IMR-90 (cell line): ENCODE data around the gene ST3GAL3. TPM values are rescaled to one million over a fixed set of nuclear protein-coding genes. Genes with fewer than 3 reads are reported as not detected.

Experiments used
- ATAC-seq: fragments of 200-7000 bp; cut with Tn5 transposase; 2 replicates; pipeline ENCODE4 v1.9.1; 2020; ENCODE audit warnings: low read depth, mild to moderate bottlenecking, moderate library complexity
- BruUV-seq: library from RNA; stranded (reverse); fragments of 400-500 nt; replicated peaks from 2 replicates; lab custom pipeline; 2021; lab: Mats Ljungman, UMichigan
- CTCF ChIA-PET: fragments of 300-600 bp; formaldehyde crosslinking; extraction: SDS; loops from one replicate; lab custom pipeline; 2021; ENCODE audit warnings: antibody characterized with exemption; lab: Yijun Ruan, JAX
- POLR2A ChIA-PET: fragments of 300-600 bp; sonication (Branson Sonifier 250); formaldehyde crosslinking; loops from one replicate; lab custom pipeline; 2022; ENCODE audit warnings: antibody characterized with exemption; ENCODE audit not compliant: unreplicated experiment; lab: Charles Lee
- DNase-seq: peaks from one replicate; pipeline ENCODE4 v3.0.0; 2013
- H2AFZ ChIP-seq: replicated peaks from 2 replicates; pipeline ENCODE3; 2013; ENCODE audit warnings: low read length, mild to moderate bottlenecking; ENCODE audit not compliant: poor library complexity
- H2AK5ac ChIP-seq: 2 replicates; pipeline ENCODE4 v1.6.1; 2013; ENCODE audit warnings: low read depth, low read length, inconsistent platforms
- H2AK9ac ChIP-seq: replicated peaks from 2 replicates; pipeline ENCODE3; 2013; ENCODE audit warnings: mild to moderate bottlenecking, low read depth, low read length, moderate library complexity; ENCODE audit not compliant: poor library complexity
- H2BK120ac ChIP-seq: 2 replicates; pipeline ENCODE4 v1.6.1; 2013; ENCODE audit warnings: low read depth, low read length, inconsistent platforms
- H2BK15ac ChIP-seq: 3 replicates; pipeline ENCODE4 v1.6.1; 2013; ENCODE audit warnings: low read depth, low read length, inconsistent platforms
- H2BK20ac ChIP-seq: 2 replicates; pipeline ENCODE4 v1.6.1; 2013; ENCODE audit warnings: low read depth, mild to moderate bottlenecking, inconsistent platforms, low read length, moderate library complexity
- H2BK5ac ChIP-seq: 2 replicates; pipeline ENCODE4 v1.6.1; 2013; ENCODE audit warnings: mild to moderate bottlenecking, low read depth, low read length, inconsistent platforms; ENCODE audit not compliant: poor library complexity, severe bottlenecking
- H3K14ac ChIP-seq: replicated peaks from 2 replicates; pipeline ENCODE4 v1.6.1; 2013; ENCODE audit warnings: low read depth, low read length, inconsistent platforms
- H3K18ac ChIP-seq: 2 replicates; pipeline ENCODE4 v1.6.1; 2013; ENCODE audit warnings: low read depth, low read length, control low read depth
- H3K23ac ChIP-seq: 2 replicates; pipeline ENCODE4 v1.6.1; 2013; ENCODE audit warnings: low read depth, low read length, inconsistent platforms
- H3K27ac ChIP-seq: 2 replicates; pipeline ENCODE4 v1.5.1; 2013; ENCODE audit warnings: mild to moderate bottlenecking, control low read depth, low read length; ENCODE audit not compliant: insufficient read depth
- H3K27me3 ChIP-seq: 2 replicates; pipeline ENCODE4 v1.6.1; 2013; ENCODE audit warnings: low read length; ENCODE audit not compliant: control insufficient read depth, insufficient read depth
- H3K36me3 ChIP-seq: 2 replicates; pipeline ENCODE4 v1.6.1; 2013; ENCODE audit warnings: low read length, mixed read lengths; ENCODE audit not compliant: control insufficient read depth, insufficient read depth
- H3K4ac ChIP-seq: 2 replicates; pipeline ENCODE4 v1.6.1; 2013; ENCODE audit warnings: low read depth, low read length, inconsistent platforms
- H3K4me1 ChIP-seq: 2 replicates; pipeline ENCODE4 v1.6.1; 2013; ENCODE audit warnings: low read length, mixed read lengths; ENCODE audit not compliant: control insufficient read depth, insufficient read depth
- H3K4me2 ChIP-seq: 2 replicates; pipeline ENCODE4 v1.6.1; 2013; ENCODE audit warnings: low read depth, mild to moderate bottlenecking, control low read depth, low read length, moderate library complexity
- H3K4me3 ChIP-seq: 2 replicates; pipeline ENCODE4 v1.5.1; 2013; ENCODE audit warnings: low read depth, mild to moderate bottlenecking, control low read depth, low read length, moderate library complexity; ENCODE audit not compliant: insufficient read depth
- H3K56ac ChIP-seq: 2 replicates; pipeline ENCODE4 v1.6.1; 2013; ENCODE audit warnings: low read length, inconsistent platforms; ENCODE audit not compliant: insufficient read depth; ENCODE audit errors: extremely low read depth
- H3K79me1 ChIP-seq, 2 experiments: 2 replicates each; pipeline ENCODE4 v1.6.1; 2013; ENCODE audit warnings: low read length in 2 of 2, inconsistent platforms in 1 of 2, low read depth in 1 of 2
- H3K9ac ChIP-seq: 2 replicates; pipeline ENCODE4 v1.6.1; 2013; ENCODE audit warnings: low read depth, low read length, control low read depth
- H3K9me1 ChIP-seq: 2 replicates; pipeline ENCODE4 v1.6.1; 2013; ENCODE audit warnings: low read length, inconsistent platforms; ENCODE audit not compliant: insufficient read depth
- H3K9me3 ChIP-seq: 2 replicates; pipeline ENCODE4 v1.6.1; 2013; ENCODE audit warnings: low read length; ENCODE audit not compliant: control insufficient read depth, insufficient read depth
- H4K20me1 ChIP-seq: 2 replicates; pipeline ENCODE4 v1.6.1; 2013; ENCODE audit warnings: low read length, inconsistent platforms; ENCODE audit not compliant: insufficient read depth
- H4K5ac ChIP-seq: 2 replicates; pipeline ENCODE4 v1.6.1; 2013; ENCODE audit warnings: mild to moderate bottlenecking, low read depth, low read length, control low read depth
- H4K8ac ChIP-seq, 2 experiments: 2 replicates each; pipeline ENCODE4 v1.6.1; 2013; ENCODE audit warnings: low read depth in 2 of 2, low read length in 2 of 2, control low read depth in 1 of 2, inconsistent platforms in 1 of 2
- H4K91ac ChIP-seq: 2 replicates; pipeline ENCODE4 v1.6.1; 2013; ENCODE audit warnings: low read depth, low read length, inconsistent platforms; ENCODE audit not compliant: insufficient read depth
- BHLHE40 ChIP-seq: fragments of 150-350 bp; IDR thresholded peaks from 2 replicates; pipeline ENCODE4 v1.6.1; 2016; ENCODE audit warnings: mild to moderate bottlenecking, low read depth, low read length
- CEBPB ChIP-seq: IDR thresholded peaks from 2 replicates; pipeline ENCODE4 v1.6.1; 2012; ENCODE audit warnings: low read depth, low read length, improper control_type of control experiment
- CHD1 ChIP-seq: IDR thresholded peaks from 2 replicates; pipeline ENCODE4 v1.6.1; 2012; ENCODE audit warnings: low read depth, low read length, improper control_type of control experiment
- FOS ChIP-seq: fragments of 150-350 bp; IDR thresholded peaks from 2 replicates; pipeline ENCODE4 v1.6.1; 2016; ENCODE audit warnings: low read depth, low read length
- MAFK ChIP-seq: IDR thresholded peaks from 2 replicates; pipeline ENCODE4 v1.6.1; 2012; ENCODE audit warnings: low read depth, low read length, improper control_type of control experiment
- MAZ ChIP-seq: IDR thresholded peaks from 2 replicates; pipeline ENCODE4 v1.6.1; 2012; ENCODE audit warnings: low read depth, mild to moderate bottlenecking, low read length, improper control_type of control experiment, moderate library complexity, borderline replicate concordance
- MXI1 ChIP-seq: IDR thresholded peaks from 2 replicates; pipeline ENCODE4 v1.6.1; 2012; ENCODE audit warnings: low read depth, mild to moderate bottlenecking, low read length, moderate library complexity, borderline replicate concordance
- NFE2L2 ChIP-seq: fragments of 150-350 bp; IDR thresholded peaks from 2 replicates; pipeline ENCODE4 v1.6.1; 2016; ENCODE audit warnings: low read depth, mild to moderate bottlenecking, low read length
- POLR2A ChIP-seq: IDR thresholded peaks from 2 replicates; pipeline ENCODE4 v1.6.1; 2012; ENCODE audit warnings: mild to moderate bottlenecking, low read depth, low read length
- RAD21 ChIP-seq: IDR thresholded peaks from 2 replicates; pipeline ENCODE4 v1.6.1; 2012; ENCODE audit warnings: low read length, improper control_type of control experiment
- RCOR1 ChIP-seq: IDR thresholded peaks from 2 replicates; pipeline ENCODE4 v1.6.1; 2012; ENCODE audit warnings: mild to moderate bottlenecking, low read length, improper control_type of control experiment; ENCODE audit not compliant: insufficient replicate concordance
- RFX5 ChIP-seq: IDR thresholded peaks from 2 replicates; pipeline ENCODE4 v1.8.0; 2012; ENCODE audit warnings: low read depth, mild to moderate bottlenecking, low read length, moderate library complexity
- SMC3 ChIP-seq: fragments of 150-350 bp; IDR thresholded peaks from 2 replicates; pipeline ENCODE4 v1.6.1; 2016; ENCODE audit warnings: low read depth, mild to moderate bottlenecking, antibody characterized with exemption, low read length, moderate library complexity
- WGBS, 2 experiments: methylation state at CpG; one replicate each; pipeline versions ENCODE4 v1.1.5 to v1.1.7; 2013; ENCODE audit warnings: missing lambda C conversion rate in 2 of 2; ENCODE audit not compliant: insufficient read length in 1 of 2; ENCODE audit errors: extremely low coverage in 2 of 2; 5-methylcytosine and 5-hydroxymethylcytosine counted together
- dilution Hi-C: fragments of 300-500 bp; cut with HindIII; formaldehyde crosslinking; loops from one replicate; pipeline ENCODE4 v1.14.3; 2018; ENCODE audit warnings: low sequenced_read_pairs; ENCODE audit not compliant: unreplicated experiment
- in situ Hi-C: fragments of 300-500 bp; cut with MboI; formaldehyde crosslinking; loops from 3 replicates; pipeline ENCODE4 v1.14.3; 2019; ENCODE audit warnings: low sequenced_read_pairs, inconsistent platforms, mixed read lengths
- intact Hi-C: fragments of 100-400 bp; cut with micrococcal nuclease; formaldehyde crosslinking; loops from 2 replicates; pipeline ENCODE4 v1.10.0; 2022
- polyA plus RNA-seq, 3 experiments: library from polyadenylated mRNA; depleted of rRNA; stranded (reverse); fragments of >200 nt; gene quantifications; 2 replicates each; pipeline ENCODE4 v1.2.3, GENCODE V29; 2012; ENCODE audit warnings: low replicate concordance in 1 of 3
- total RNA-seq: library from RNA; depleted of rRNA; stranded (reverse); fragments of >200 nt; gene quantifications from 2 replicates; pipeline ENCODE4 v1.2.3, GENCODE V29; 2012
- TF ChIP-seq, protein P1 (sequence below): fragments of 150-350 bp; IDR thresholded peaks from 2 replicates; pipeline ENCODE4 v1.6.1; 2016; ENCODE audit warnings: low read depth, mild to moderate bottlenecking, low read length, moderate library complexity, borderline replicate concordance
- TF ChIP-seq, protein P2 (sequence below): fragments of 150-350 bp; IDR thresholded peaks from 2 replicates; pipeline ENCODE4 v1.6.1; 2017; ENCODE audit warnings: mild to moderate bottlenecking, antibody characterized with exemption, low read length, low read depth
- TF ChIP-seq, protein P3 (sequence below): conservative IDR thresholded peaks from 2 replicates; pipeline ENCODE4 v1.5.1; 2012; ENCODE audit warnings: mild to moderate bottlenecking, low read depth, low read length, improper control_type of control experiment

Gene ST3GAL3
- total and polyA plus RNA-seq, 2 of the 4 experiments (the other 2 are of a cell fraction) = 12.0 to 14.8 TPM

DNA sequence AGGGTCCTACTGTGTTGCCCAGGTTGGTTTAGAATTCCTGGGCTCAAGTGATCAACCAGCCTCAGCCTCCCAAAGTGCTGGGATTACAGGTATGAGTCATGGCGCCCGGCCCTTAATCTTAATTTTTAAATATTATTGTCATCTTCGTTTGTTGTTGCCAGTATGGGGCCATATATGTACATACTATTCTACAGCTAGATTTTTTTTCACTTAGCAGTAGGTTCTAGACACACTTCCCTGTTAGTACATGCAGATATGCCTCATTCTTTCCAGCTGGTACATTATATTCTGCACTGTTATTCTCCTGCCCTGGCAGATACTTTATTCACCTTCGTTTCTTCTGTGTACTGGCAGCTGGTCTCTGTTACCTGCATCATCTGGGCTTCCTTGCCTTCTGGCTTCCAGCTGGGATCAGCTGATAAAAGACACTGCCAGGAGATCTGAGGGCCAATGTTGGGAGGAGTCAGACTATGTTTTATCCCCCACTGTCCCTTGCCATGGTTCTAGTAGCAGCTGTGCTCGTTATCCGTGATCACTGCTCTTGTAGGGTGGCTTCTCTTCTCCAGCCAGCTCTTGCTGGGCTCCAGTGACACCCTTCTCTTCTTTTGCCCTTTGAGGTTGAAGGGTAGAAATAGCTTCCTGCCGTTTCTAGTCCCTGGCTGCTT, 24.7 kb downstream of the ST3GAL3 start:
- H3K4ac ChIP-seq = 0 out of 2 replicates have a peak overlapping the region, but pooled peaks have one; percentile 32
- in situ Hi-C loops = no loop called here
- BruUV-seq = no TSS peak
- H3K79me1 ChIP-seq = peaks cover 46 to 67% of the 10 kb centered on the region in 2 experiments
- H3K56ac ChIP-seq = no peak overlapping the region
- ATAC-seq (no peak), DNase-seq (no peak)
- H3K18ac ChIP-seq = no peak overlapping the region
- POLR2A ChIA-PET = no interaction called here
- no peak overlapping the region for H2BK120ac ChIP-seq
- H3K36me3 ChIP-seq = peaks cover 5% of the 10 kb centered on the region; the same call in 1 of the 2 replicates
- H3K4me2 ChIP-seq = no peak overlapping the region
- no peak overlapping the region for H2BK20ac ChIP-seq
- H4K91ac ChIP-seq = no peak overlapping the region
- H3K14ac ChIP-seq = no peak overlapping the region
- no peak overlapping the region for H3K27ac ChIP-seq
- no peak overlapping the region for H4K5ac ChIP-seq
- dilution Hi-C loops = no loop called here
- no peak overlapping the region for H3K4me3 ChIP-seq
- H3K23ac ChIP-seq = no peak overlapping the region
- H4K8ac ChIP-seq = no peak overlapping the region
- peaks cover 8% of the 10 kb centered on the region for H3K9me1 ChIP-seq
- H3K9ac ChIP-seq = no peak overlapping the region
- TF ChIP-seq RFX5 = no peak
- TF ChIP-seq, protein P1, sequence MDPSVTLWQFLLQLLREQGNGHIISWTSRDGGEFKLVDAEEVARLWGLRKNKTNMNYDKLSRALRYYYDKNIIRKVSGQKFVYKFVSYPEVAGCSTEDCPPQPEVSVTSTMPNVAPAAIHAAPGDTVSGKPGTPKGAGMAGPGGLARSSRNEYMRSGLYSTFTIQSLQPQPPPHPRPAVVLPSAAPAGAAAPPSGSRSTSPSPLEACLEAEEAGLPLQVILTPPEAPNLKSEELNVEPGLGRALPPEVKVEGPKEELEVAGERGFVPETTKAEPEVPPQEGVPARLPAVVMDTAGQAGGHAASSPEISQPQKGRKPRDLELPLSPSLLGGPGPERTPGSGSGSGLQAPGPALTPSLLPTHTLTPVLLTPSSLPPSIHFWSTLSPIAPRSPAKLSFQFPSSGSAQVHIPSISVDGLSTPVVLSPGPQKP = no peak
- no peak for TF ChIP-seq MXI1
- no peak for TF ChIP-seq MAFK
- TF ChIP-seq CHD1 = no peak
- TF ChIP-seq, protein P2, sequence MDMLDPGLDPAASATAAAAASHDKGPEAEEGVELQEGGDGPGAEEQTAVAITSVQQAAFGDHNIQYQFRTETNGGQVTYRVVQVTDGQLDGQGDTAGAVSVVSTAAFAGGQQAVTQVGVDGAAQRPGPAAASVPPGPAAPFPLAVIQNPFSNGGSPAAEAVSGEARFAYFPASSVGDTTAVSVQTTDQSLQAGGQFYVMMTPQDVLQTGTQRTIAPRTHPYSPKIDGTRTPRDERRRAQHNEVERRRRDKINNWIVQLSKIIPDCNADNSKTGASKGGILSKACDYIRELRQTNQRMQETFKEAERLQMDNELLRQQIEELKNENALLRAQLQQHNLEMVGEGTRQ = no peak
- no peak for TF ChIP-seq CEBPB
- no peak for TF ChIP-seq FOS
- no peak for TF ChIP-seq NFE2L2
- TF ChIP-seq BHLHE40 = no peak
- TF ChIP-seq SMC3 = no peak
- no peak for TF ChIP-seq RCOR1
- no peak for TF ChIP-seq POLR2A
- TF ChIP-seq, protein P3, sequence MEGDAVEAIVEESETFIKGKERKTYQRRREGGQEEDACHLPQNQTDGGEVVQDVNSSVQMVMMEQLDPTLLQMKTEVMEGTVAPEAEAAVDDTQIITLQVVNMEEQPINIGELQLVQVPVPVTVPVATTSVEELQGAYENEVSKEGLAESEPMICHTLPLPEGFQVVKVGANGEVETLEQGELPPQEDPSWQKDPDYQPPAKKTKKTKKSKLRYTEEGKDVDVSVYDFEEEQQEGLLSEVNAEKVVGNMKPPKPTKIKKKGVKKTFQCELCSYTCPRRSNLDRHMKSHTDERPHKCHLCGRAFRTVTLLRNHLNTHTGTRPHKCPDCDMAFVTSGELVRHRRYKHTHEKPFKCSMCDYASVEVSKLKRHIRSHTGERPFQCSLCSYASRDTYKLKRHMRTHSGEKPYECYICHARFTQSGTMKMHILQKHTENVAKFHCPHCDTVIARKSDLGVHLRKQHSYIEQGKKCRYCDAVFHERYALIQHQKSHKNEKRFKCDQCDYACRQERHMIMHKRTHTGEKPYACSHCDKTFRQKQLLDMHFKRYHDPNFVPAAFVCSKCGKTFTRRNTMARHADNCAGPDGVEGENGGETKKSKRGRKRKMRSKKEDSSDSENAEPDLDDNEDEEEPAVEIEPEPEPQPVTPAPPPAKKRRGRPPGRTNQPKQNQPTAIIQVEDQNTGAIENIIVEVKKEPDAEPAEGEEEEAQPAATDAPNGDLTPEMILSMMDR = no peak
- TF ChIP-seq MAZ = no peak
- no peak for TF ChIP-seq RAD21
- H2BK5ac ChIP-seq = no peak overlapping the region
- no peak overlapping the region for H2AK5ac ChIP-seq
- CTCF ChIA-PET = interaction anchor here (0.8 kb wide), 1 partner anchor 9 kb away, joined by 4 read pairs; no protein-coding TSS in a partner anchor
- no peaks in the 10 kb centered on the region for H3K9me3 ChIP-seq
- peaks cover 10% of the 10 kb centered on the region for H4K20me1 ChIP-seq
- no peak overlapping the region for H2AK9ac ChIP-seq
- intact Hi-C loops = no loop called here
- H3K27me3 ChIP-seq = no peaks in the 10 kb centered on the region
- peaks cover 4% of the 10 kb centered on the region for H3K4me1 ChIP-seq
- H2AFZ ChIP-seq = no peak overlapping the region
- no peak overlapping the region for H2BK15ac ChIP-seq
- WGBS, 2 experiments = no CpG with 5 or more reads among the region's 7 CpGs
